HG03175 (cell line): ENCODE measurements around the gene USB1.
"Not testable (repeated sequence)": the region's sequence is repeated elsewhere in the genome, so short reads cannot be mapped to it uniquely, and the experiment has no call there.

Experiments used
- ATAC-seq: cut with Tn5 transposase; IDR thresholded peaks from one replicate; pipeline ENCODE4 v1.9.1; 2021; ENCODE audit warnings: mild to moderate bottlenecking, moderate library complexity; ENCODE audit not compliant: unreplicated experiment

Gene USB1

GRCh38 chr16:57969451-57970123 is 31.6 kb upstream of the USB1 start:
- no peak for ATAC-seq

GRCh38 chr16:57970319-57970718 is 30.9 kb upstream of the USB1 start:
- ATAC-seq, result no peak

GRCh38 chr16:57970970-57971369 is 30.2 kb upstream of the USB1 start, which contains the start of gene CNGB1:
Gene CNGB1 (minus strand): TSS chr16:57971128. CDS start chr16:57967286, 3,842 bp downstream.
- ATAC-seq, result no peak

- no peak for ATAC-seq
Observed at GRCh38 chr16:57971848-57972247, 29.4 kb upstream of the USB1 start.

- ATAC-seq, result no peak
Observed at GRCh38 chr16:57972306-57972705, 28.9 kb upstream of the USB1 start.

GRCh38 chr16:57976331-57976796 is 24.8 kb upstream of the USB1 start:
- no peak for ATAC-seq

- ATAC-seq, result no peak
Observed at GRCh38 chr16:57977418-57978069, 23.7 kb upstream of the USB1 start.

- not testable (repeated sequence) for ATAC-seq
Observed at GRCh38 chr16:57978070-57978465, 23.1 kb upstream of the USB1 start.

GRCh38 chr16:57979006-57979585 is 22.1 kb upstream of the USB1 start:
- ATAC-seq, result no peak

GRCh38 chr16:57981636-57982035 is 19.6 kb upstream of the USB1 start:
- no peak for ATAC-seq

GRCh38 chr16:57982385-57982784 is 18.8 kb upstream of the USB1 start:
- ATAC-seq, result no peak

GRCh38 chr16:57984443-57985203 is 16.6 kb upstream of the USB1 start:
- ATAC-seq, result peak; percentile 71

- peak; percentile 21 for ATAC-seq
Observed at GRCh38 chr16:57985204-57986181, 15.7 kb upstream of the USB1 start.

- ATAC-seq, result no peak
Observed at GRCh38 chr16:57986196-57986595, 15.0 kb upstream of the USB1 start.

GRCh38 chr16:57987441-57988177 is 13.6 kb upstream of the USB1 start:
- no peak for ATAC-seq

- ATAC-seq, result no peak
Observed at GRCh38 chr16:57988929-57989328, 12.3 kb upstream of the USB1 start.

- no peak for ATAC-seq
Observed at GRCh38 chr16:57991551-57992059, 9.6 kb upstream of the USB1 start.

GRCh38 chr16:57992084-57992483 is 9.1 kb upstream of the USB1 start:
- no peak for ATAC-seq

GRCh38 chr16:57993438-57993837 is 7.8 kb upstream of the USB1 start:
- ATAC-seq, result no peak
